GM13976 (cell line): ENCODE data around the gene TRIP13.

Experiments used
- DNase-seq: peaks from one replicate; pipeline ENCODE4 v3.0.0; 2012; ENCODE audit warnings: low spot score
- CTCF ChIP-seq: IDR thresholded peaks from 2 replicates; pipeline ENCODE4 v1.5.1; 2012; ENCODE audit warnings: borderline replicate concordance, mild to moderate bottlenecking; ENCODE audit not compliant: insufficient read depth; ENCODE audit errors: extremely low read depth, missing control alignments, control extremely low read depth
- in situ Hi-C: fragments of 300-500 bp; cut with MboI; formaldehyde crosslinking; loops from one replicate; pipeline ENCODE4 v1.12.0; 2022; ENCODE audit warnings: low sequenced_read_pairs, mixed read lengths, inconsistent platforms; ENCODE audit not compliant: unreplicated experiment

The TRIP13 gene

GRCh38 chr5:885529-885928, 7.2 kb upstream of the TRIP13 start:
- no peak for TF ChIP-seq CTCF
- no peak for DNase-seq
- in situ Hi-C loops = no loop called here

GRCh38 chr5:886036-886435, 6.6 kb upstream of the TRIP13 start:
- in situ Hi-C loops = no loop called here
- no peak for TF ChIP-seq CTCF
- no peak for DNase-seq

- no peak for TF ChIP-seq CTCF
- in situ Hi-C loops = no loop called here
- no peak for DNase-seq
Observed at GRCh38 chr5:886716-887325, 5.9 kb upstream of the TRIP13 start.

- in situ Hi-C loops = no loop called here
- TF ChIP-seq CTCF = no peak
- DNase-seq = no peak
Observed at GRCh38 chr5:887947-888637, 4.6 kb upstream of the TRIP13 start.

GRCh38 chr5:888638-889035, 4.0 kb upstream of the TRIP13 start:
- DNase-seq = no peak
- TF ChIP-seq CTCF = no peak
- in situ Hi-C loops = no loop called here

GRCh38 chr5:889075-889710, 3.5 kb upstream of the TRIP13 start:
- DNase-seq = no peak
- TF ChIP-seq CTCF = no peak
- in situ Hi-C loops = no loop called here
